ENCODE measurements around the gene TECRL. TPM values are rescaled to one million over a fixed set of nuclear protein-coding genes. Genes with fewer than 3 reads are reported as not detected.

TECRL gene
- polyA plus RNA-seq, 1 donor from 2014 or later: not detected

GRCh38 chr4:64360664-64361398 lies 48.4 kb downstream of the TECRL start:
- Mint-ChIP-seq H3K27ac (no peak overlapping the region), H3K4me3 (no peak overlapping the region), H3K4me1 (no peaks in the 10 kb centered on the region), H3K36me3 (no peaks in the 10 kb centered on the region), H3K9me3 (peaks cover 2 to 20% (median 3%) of the 10 kb centered on the region in 3 donors), H3K27me3 (no peaks in the 10 kb centered on the region)

GRCh38 chr4:64359489-64359888 lies 49.8 kb downstream of the TECRL start:
- H3K9me3 Mint-ChIP-seq: peaks cover 2 to 19% (median 2%) of the 10 kb centered on the region in 3 donors
- H3K4me3 Mint-ChIP-seq: no peak overlapping the region
- no peaks in the 10 kb centered on the region for H3K36me3 Mint-ChIP-seq
- H3K4me1 Mint-ChIP-seq: no peaks in the 10 kb centered on the region
- no peaks in the 10 kb centered on the region for H3K27me3 Mint-ChIP-seq
- H3K27ac Mint-ChIP-seq: no peak overlapping the region

DNA sequence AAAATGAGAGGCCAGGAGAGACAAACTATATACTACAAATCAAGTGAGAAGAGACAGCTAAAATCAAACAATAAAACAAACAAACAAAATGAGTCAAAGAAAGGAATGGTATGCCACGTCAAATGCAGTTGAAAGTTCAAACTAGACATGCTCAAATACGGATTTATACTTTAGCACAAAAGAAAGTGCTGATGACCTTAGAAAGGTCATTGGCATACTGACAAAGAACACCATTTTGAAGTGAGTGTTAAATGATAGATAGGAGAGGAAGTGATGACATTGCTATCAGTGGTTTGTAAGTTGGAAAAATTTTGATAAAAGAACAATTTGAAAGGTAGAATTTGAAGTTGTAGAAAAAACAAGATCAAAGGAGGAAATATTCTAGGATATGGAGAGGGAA lies 55.3 kb downstream of the TECRL start:
- no peak overlapping the region for H3K4me3 Mint-ChIP-seq
- no peak overlapping the region for H3K27ac Mint-ChIP-seq
- peaks cover 0 to 15% (median 3%) of the 10 kb centered on the region in 3 donors for H3K9me3 Mint-ChIP-seq
- no peaks in the 10 kb centered on the region for H3K36me3 Mint-ChIP-seq
- H3K4me1 Mint-ChIP-seq: no peaks in the 10 kb centered on the region
- no peaks in the 10 kb centered on the region for H3K27me3 Mint-ChIP-seq

DNA sequence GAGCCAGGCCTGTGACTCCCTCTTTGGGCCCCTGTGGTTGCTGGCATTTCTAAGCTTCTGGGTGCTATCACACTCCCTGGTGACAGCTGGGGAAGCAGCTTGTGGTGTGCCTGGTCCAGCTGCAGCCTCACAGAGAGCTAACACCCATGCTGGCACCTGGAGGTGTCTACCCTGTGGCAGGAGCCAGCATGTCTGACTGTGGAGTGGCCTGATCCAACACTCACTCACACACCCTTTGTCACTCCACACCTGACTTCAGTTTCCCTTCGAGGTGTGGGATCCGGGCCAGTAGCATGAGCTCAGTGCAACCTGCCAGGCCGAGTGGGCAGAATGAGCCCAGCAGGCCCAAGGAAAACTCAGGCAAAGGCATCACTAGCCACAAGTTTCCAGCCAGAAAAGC lies 67.5 kb downstream of the TECRL start:
- H3K9me3 Mint-ChIP-seq: peaks cover 0 to 2% (median 0%) of the 10 kb centered on the region in 3 donors
- H3K27me3 Mint-ChIP-seq: no peaks in the 10 kb centered on the region
- no peak overlapping the region for H3K4me3 Mint-ChIP-seq
- no peaks in the 10 kb centered on the region for H3K36me3 Mint-ChIP-seq
- no peak overlapping the region for H3K27ac Mint-ChIP-seq
- no peaks in the 10 kb centered on the region for H3K4me1 Mint-ChIP-seq

GRCh38 chr4:64340218-64341110 lies 68.8 kb downstream of the TECRL start:
- Mint-ChIP-seq H3K27ac (no peak overlapping the region), H3K4me3 (no peak overlapping the region), H3K9me3 (peaks cover 0 to 2% (median 0%) of the 10 kb centered on the region in 3 donors), H3K36me3 (no peaks in the 10 kb centered on the region), H3K4me1 (no peaks in the 10 kb centered on the region), H3K27me3 (no peaks in the 10 kb centered on the region)

GRCh38 chr4:64334964-64335363 lies 74.3 kb downstream of the TECRL start:
- H3K36me3 Mint-ChIP-seq: no peaks in the 10 kb centered on the region
- H3K4me1 Mint-ChIP-seq: peaks cover 0 to 1% (median 0%) of the 10 kb centered on the region in 3 donors
- peaks cover 0 to 9% (median 2%) of the 10 kb centered on the region in 3 donors for H3K9me3 Mint-ChIP-seq
- H3K4me3 Mint-ChIP-seq: no peak overlapping the region
- H3K27me3 Mint-ChIP-seq: no peaks in the 10 kb centered on the region
- no peak overlapping the region for H3K27ac Mint-ChIP-seq

DNA sequence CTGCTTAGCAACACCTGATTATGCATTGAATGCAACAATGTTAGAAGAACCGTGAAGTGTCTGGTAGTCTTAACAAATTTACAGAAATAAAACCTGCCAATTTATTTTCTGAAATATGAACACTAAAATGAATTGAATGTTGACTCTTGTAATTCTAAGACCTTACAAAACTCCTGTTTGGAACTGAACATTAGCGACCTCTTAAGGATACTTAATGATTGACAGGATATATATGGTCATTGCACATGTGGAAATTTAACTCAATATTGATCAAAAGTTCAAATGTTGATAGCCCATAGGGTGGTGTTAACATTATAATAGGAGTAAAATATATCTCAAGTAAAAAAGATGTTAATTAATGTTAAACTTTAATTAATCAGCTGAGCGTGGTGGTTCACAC lies 79.1 kb downstream of the TECRL start:
- Mint-ChIP-seq H3K9me3 (peaks cover 0 to 10% (median 2%) of the 10 kb centered on the region in 3 donors), H3K4me3 (no peak overlapping the region), H3K27ac (no peak overlapping the region), H3K36me3 (no peaks in the 10 kb centered on the region), H3K27me3 (no peaks in the 10 kb centered on the region), H3K4me1 (peaks cover 0 to 1% (median 0%) of the 10 kb centered on the region in 3 donors)

DNA sequence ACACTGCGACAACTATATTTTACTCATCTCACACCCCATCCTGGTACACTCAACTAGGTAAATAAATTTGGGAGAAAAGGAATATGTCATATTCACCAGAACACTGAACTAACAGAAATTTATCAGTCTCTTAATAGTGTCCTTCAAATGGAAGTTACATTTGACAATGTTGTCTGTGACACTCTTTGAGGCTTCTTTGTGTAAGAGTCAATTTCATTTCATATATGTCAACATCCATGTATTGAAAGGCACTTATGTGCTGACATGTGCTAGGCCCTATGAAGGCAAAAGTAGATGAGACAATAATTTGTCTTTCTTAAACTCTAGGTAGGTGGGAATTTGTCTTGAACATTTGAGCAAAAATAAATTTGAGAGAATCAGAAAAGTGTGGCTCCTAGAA lies 82.0 kb downstream of the TECRL start:
- peaks cover 2% of the 10 kb centered on the region for H3K36me3 Mint-ChIP-seq
- no peak overlapping the region for H3K4me3 Mint-ChIP-seq
- H3K27ac Mint-ChIP-seq: no peak overlapping the region
- H3K27me3 Mint-ChIP-seq: no peaks in the 10 kb centered on the region
- peaks cover 0 to 10% (median 0%) of the 10 kb centered on the region in 3 donors for H3K9me3 Mint-ChIP-seq
- H3K4me1 Mint-ChIP-seq: no peaks in the 10 kb centered on the region

DNA sequence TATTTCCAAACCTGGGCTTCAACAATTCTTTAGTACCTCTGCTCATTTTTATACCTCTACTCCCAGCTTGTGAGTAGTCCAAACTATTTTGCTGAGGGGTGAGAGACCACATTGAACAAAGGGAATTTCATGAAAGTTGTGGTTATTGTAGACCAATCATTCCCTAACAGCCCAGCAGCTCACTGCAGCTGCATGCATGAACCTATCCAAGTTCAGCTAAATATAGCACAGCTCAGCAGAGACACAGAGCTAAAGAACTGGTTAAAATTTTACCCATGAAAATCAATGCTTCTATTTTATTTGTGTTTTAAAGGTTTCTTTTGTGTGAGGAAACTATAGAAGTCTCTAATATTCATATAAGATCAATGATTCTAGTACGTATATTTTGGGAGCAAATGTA lies 82.7 kb downstream of the TECRL start:
- H3K36me3 Mint-ChIP-seq: peaks cover 2% of the 10 kb centered on the region
- no peak overlapping the region for H3K27ac Mint-ChIP-seq
- no peaks in the 10 kb centered on the region for H3K27me3 Mint-ChIP-seq
- no peak overlapping the region for H3K4me3 Mint-ChIP-seq
- H3K9me3 Mint-ChIP-seq: peaks cover 0 to 10% (median under 1%) of the 10 kb centered on the region in 3 donors
- no peaks in the 10 kb centered on the region for H3K4me1 Mint-ChIP-seq

DNA sequence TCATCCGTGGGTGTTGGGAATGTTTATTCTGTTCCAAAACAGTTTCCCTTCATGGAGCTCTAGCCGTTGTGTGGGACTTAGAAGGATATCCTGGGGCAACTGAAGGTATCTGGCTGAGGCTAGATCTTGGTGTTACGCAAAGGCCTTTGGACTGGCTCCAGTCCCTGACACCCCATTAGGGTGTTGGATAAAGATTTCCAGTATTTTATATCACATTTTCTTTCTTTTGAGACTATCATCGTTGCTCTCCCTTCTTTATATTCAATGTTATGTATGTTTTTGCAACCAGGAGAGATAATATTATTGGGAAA lies 103.0 kb downstream of the TECRL start:
- no peaks in the 10 kb centered on the region for H3K27me3 Mint-ChIP-seq
- H3K27ac Mint-ChIP-seq: no peak overlapping the region
- H3K4me3 Mint-ChIP-seq: no peak overlapping the region
- no peaks in the 10 kb centered on the region for H3K4me1 Mint-ChIP-seq
- H3K9me3 Mint-ChIP-seq: peaks cover 0 to 15% (median 8%) of the 10 kb centered on the region in 3 donors
- no peaks in the 10 kb centered on the region for H3K36me3 Mint-ChIP-seq

DNA sequence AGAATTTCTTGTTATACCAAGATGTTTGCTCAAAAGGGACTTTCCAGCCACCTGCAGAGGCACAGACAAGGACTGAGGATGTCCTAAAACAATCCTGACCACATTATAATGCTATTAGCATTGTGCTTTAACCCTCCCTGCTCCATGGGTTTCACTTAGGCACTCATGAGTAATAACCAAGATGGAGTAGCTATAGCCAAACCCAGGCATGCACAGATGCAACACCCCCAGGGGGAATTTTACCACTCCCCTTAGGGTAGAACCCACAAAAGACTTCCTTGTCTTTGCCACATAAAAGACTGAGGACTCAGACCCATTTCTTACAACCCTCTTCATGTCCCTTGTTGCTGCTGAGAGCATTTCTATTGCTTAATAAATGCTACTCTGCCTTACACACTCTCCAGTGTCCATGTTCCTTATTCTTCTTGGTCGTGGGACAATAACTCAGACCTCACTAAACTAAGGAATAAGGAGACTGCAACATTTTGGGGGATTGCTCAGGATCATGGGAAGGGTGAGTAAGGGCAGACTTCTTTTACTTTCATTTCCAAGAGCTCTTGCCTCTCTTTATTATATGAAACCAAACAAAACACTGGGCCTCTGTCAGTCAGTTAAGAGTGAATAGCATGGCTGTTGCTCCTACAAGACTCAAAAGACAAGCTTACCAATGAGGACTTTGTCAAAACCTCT lies 103.5 kb downstream of the TECRL start:
- Mint-ChIP-seq H3K36me3 (no peaks in the 10 kb centered on the region), H3K27me3 (no peaks in the 10 kb centered on the region)

GRCh38 chr4:64272432-64272831 lies 136.8 kb downstream of the TECRL start:
- Mint-ChIP-seq H3K27ac (no peak overlapping the region), H3K36me3 (no peaks in the 10 kb centered on the region), H3K9me3 (peaks cover 1 to 4% (median 2%) of the 10 kb centered on the region in 3 donors), H3K4me3 (no peak overlapping the region), H3K27me3 (no peaks in the 10 kb centered on the region), H3K4me1 (no peaks in the 10 kb centered on the region)

More for the DNA sequence above, 103.5 kb downstream of the TECRL start:
- Mint-ChIP-seq H3K4me1 (no peaks in the 10 kb centered on the region), H3K27ac (no peak overlapping the region), H3K4me3 (no peak overlapping the region), H3K9me3 (peaks cover 0 to 15% (median 8%) of the 10 kb centered on the region in 3 donors)

GRCh38 chr4:64271601-64272081 lies 137.6 kb downstream of the TECRL start:
- Mint-ChIP-seq H3K36me3 (no peaks in the 10 kb centered on the region), H3K27me3 (no peaks in the 10 kb centered on the region), H3K9me3 (peaks cover 2 to 4% (median 3%) of the 10 kb centered on the region in 3 donors), H3K27ac (peak overlapping the region in 1 of 3 donors; percentile 57), H3K4me3 (no peak overlapping the region), H3K4me1 (no peaks in the 10 kb centered on the region)

DNA sequence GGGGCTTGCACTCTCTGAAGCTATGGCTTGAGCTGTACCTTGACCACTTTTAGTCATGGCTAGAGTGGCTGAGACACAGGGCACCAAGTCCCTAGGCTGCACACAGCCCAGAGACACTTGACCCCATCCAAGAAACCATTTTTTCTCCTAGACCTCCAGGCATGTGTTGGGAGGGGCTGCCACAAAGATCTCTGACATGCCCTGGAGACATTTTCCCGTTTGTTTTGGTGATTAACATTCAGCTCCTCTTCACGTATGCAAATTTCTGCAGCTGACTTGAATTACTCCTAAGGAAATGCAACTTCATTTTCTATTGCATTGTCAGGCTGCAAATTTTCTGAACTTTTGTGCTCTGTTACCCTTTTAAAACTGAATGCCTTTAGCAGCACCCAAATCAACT lies 142.6 kb downstream of the TECRL start:
- H3K27me3 Mint-ChIP-seq: no peaks in the 10 kb centered on the region
- no peaks in the 10 kb centered on the region for H3K36me3 Mint-ChIP-seq
- no peaks in the 10 kb centered on the region for H3K4me1 Mint-ChIP-seq
- peaks cover 2 to 5% (median 4%) of the 10 kb centered on the region in 3 donors for H3K9me3 Mint-ChIP-seq
- no peak overlapping the region for H3K4me3 Mint-ChIP-seq
- H3K27ac Mint-ChIP-seq: no peak overlapping the region

DNA sequence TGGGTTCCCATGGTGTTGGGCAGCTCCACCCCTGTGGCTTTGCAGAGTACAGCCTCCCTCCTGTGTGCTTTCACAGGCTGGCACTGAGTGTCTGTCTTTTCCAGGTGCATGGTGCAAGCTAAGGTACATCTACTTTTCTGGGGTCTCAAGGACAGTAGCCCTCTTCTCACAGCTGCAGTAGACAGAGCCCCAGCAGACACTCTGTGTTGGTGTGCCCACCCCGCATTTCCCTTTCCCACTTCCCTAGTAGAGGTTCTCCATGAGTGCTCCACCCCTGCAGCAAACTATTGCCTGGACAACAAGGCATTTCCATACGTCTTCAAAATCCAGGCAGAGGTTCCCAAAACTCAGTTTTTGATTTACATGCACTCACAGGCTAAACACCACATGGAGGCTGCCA lies 143.0 kb downstream of the TECRL start:
- no peak overlapping the region for H3K27ac Mint-ChIP-seq
- peaks cover 2 to 5% (median 4%) of the 10 kb centered on the region in 3 donors for H3K9me3 Mint-ChIP-seq
- H3K4me3 Mint-ChIP-seq: no peak overlapping the region
- no peaks in the 10 kb centered on the region for H3K4me1 Mint-ChIP-seq
- H3K27me3 Mint-ChIP-seq: no peaks in the 10 kb centered on the region
- H3K36me3 Mint-ChIP-seq: no peaks in the 10 kb centered on the region
